ENCODE results near the gene APMAP.

Gene APMAP

GRCh38 chr20:24984961-24985640, 7.5 kb downstream of the APMAP start:
- no peak for TF ChIP-seq CTCF (IDR thresholded peaks at IDR 0.05; ENCODE audit: low read depth, low read length)

GRCh38 chr20:24983896-24984295, 8.7 kb downstream of the APMAP start:
- no peak for TF ChIP-seq CTCF (IDR thresholded peaks at IDR 0.05; ENCODE audit: low read depth, low read length)
- no peak for DNase-seq (ENCODE audit: extremely low read depth, low read depth)

More at GRCh38 chr20:24984961-24985640, 7.5 kb downstream of the APMAP start:
- no peak for DNase-seq (ENCODE audit: extremely low read depth, low read depth)

- no peak for TF ChIP-seq CTCF (IDR thresholded peaks at IDR 0.05; ENCODE audit: low read depth, low read length)
- no peak for DNase-seq (ENCODE audit: extremely low read depth, low read depth)
Observed at GRCh38 chr20:24981790-24982189, 10.8 kb downstream of the APMAP start.

GRCh38 chr20:24981282-24981681, 11.3 kb downstream of the APMAP start:
- TF ChIP-seq CTCF (IDR thresholded peaks at IDR 0.05; ENCODE audit: low read depth, low read length) = no peak
- no peak for DNase-seq (ENCODE audit: extremely low read depth, low read depth)

GRCh38 chr20:24980291-24981053, 12.1 kb downstream of the APMAP start:
- no peak for TF ChIP-seq CTCF (IDR thresholded peaks at IDR 0.05; ENCODE audit: low read depth, low read length)

GRCh38 chr20:24979036-24979960, 13.3 kb downstream of the APMAP start:
- no peak for TF ChIP-seq CTCF (IDR thresholded peaks at IDR 0.05; ENCODE audit: low read depth, low read length)
- no peak for DNase-seq (ENCODE audit: extremely low read depth, low read depth)

More at GRCh38 chr20:24980291-24981053, 12.1 kb downstream of the APMAP start:
- no peak for DNase-seq (ENCODE audit: extremely low read depth, low read depth)

Measured in AG09319 (cell line).